ENCODE measurements around the gene MCM6. TPM values are rescaled to one million over a fixed set of nuclear protein-coding genes. Genes with fewer than 3 reads are reported as not detected.

The MCM6 gene
- total RNA-seq, 5 donors from 2014 or later (not counting 1 experiment from before 2014, with no cell fraction given): 20.8 to 29.2 (median 26.1) TPM

DNA sequence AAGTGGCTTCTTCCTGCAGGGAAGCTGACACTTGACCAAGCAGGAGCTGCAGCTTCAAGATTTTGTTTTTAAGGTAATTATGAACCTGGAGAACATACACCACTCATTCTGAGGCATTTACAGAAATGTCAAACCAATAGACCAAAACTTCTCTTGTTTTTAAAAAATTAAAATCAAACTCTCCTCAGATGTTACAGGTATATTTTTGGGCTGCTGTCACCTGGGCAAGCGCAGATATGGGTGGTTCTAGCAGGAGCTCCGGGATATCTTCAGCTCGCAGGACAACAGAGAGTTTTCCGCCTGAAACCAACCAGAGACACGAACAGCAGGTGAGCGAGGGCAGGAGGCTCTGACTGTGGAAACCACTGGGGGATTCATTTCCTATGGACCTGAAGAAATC, 43.4 kb downstream of the MCM6 start:
- no peaks in the 10 kb centered on the region for H3K36me3 Mint-ChIP-seq

GRCh38 chr2:135831180-135831812, 44.9 kb downstream of the MCM6 start:
- Histone ChIP-seq H3K9me3 (no peaks in the 10 kb centered on the region), H3K4me3 (ENCODE audit: control insufficient read depth in 1 of 2, extremely low read depth in 1 of 2, low read length in 1 of 2) (no peak overlapping the region), H3K36me3 (ENCODE audit: control insufficient read depth in 2 of 2, extremely low read depth in 1 of 2, insufficient read depth in 1 of 2, low read length in 1 of 2) (no peaks in the 10 kb centered on the region), H3K4me1 (ENCODE audit: control insufficient read depth in 1 of 2, extremely low read depth in 1 of 2, insufficient read depth in 2 of 2, low read length in 2 of 2) (no peaks in the 10 kb centered on the region), H3K27ac (ENCODE audit: low read length) (no peak overlapping the region), H3K27me3 (replicated peaks in 1 of 2; ENCODE audit: control insufficient read depth in 2 of 2, extremely low read depth in 1 of 2, insufficient read depth in 2 of 2, low read length in 1 of 2) (no peaks in the 10 kb centered on the region)
- peaks cover 2 to 8% (median 3%) of the 10 kb centered on the region in 3 donors for H3K4me1 Mint-ChIP-seq
- ChIA-PET CTCF (no interaction called here), POLR2A (no interaction called here)
- no peaks in the 10 kb centered on the region for H3K36me3 Mint-ChIP-seq
- WGBS (ENCODE audit: insufficient coverage): 90% methylated on average over 11 of the region's 14 CpGs
- H3K27ac Mint-ChIP-seq: no peak overlapping the region
- no peaks in the 10 kb centered on the region for H3K27me3 Mint-ChIP-seq
- ATAC-seq (replicated peaks in 1 of 4) (no peak), DNase-seq (no peak)
- H3K4me3 Mint-ChIP-seq: no peak overlapping the region
- no peaks in the 10 kb centered on the region for H3K9me3 Mint-ChIP-seq

More for the DNA sequence above, 43.4 kb downstream of the MCM6 start:
- no peaks in the 10 kb centered on the region for H3K27me3 Mint-ChIP-seq
- ATAC-seq (replicated peaks in 1 of 4) (no peak), DNase-seq (no peak)
- Histone ChIP-seq H3K27ac (ENCODE audit: low read length) (no peak overlapping the region), H3K36me3 (ENCODE audit: control insufficient read depth in 2 of 2, extremely low read depth in 1 of 2, insufficient read depth in 1 of 2, low read length in 1 of 2) (no peaks in the 10 kb centered on the region), H3K4me3 (ENCODE audit: control insufficient read depth in 1 of 2, extremely low read depth in 1 of 2, low read length in 1 of 2) (no peak overlapping the region), H3K9me3 (no peaks in the 10 kb centered on the region), H3K4me1 (ENCODE audit: control insufficient read depth in 1 of 2, extremely low read depth in 1 of 2, insufficient read depth in 2 of 2, low read length in 2 of 2) (no peaks in the 10 kb centered on the region), H3K27me3 (replicated peaks in 1 of 2; ENCODE audit: control insufficient read depth in 2 of 2, extremely low read depth in 1 of 2, insufficient read depth in 2 of 2, low read length in 1 of 2) (no peaks in the 10 kb centered on the region)
- H3K9me3 Mint-ChIP-seq: no peaks in the 10 kb centered on the region
- H3K4me3 Mint-ChIP-seq: no peak overlapping the region
- H3K27ac Mint-ChIP-seq: no peak overlapping the region
- 93% methylated on average over 6 of the region's 6 CpGs for WGBS (ENCODE audit: insufficient coverage)
- ChIA-PET POLR2A (no interaction called here), CTCF (no interaction called here)
- H3K4me1 Mint-ChIP-seq: peaks cover 5 to 11% (median 8%) of the 10 kb centered on the region in 3 donors

DNA sequence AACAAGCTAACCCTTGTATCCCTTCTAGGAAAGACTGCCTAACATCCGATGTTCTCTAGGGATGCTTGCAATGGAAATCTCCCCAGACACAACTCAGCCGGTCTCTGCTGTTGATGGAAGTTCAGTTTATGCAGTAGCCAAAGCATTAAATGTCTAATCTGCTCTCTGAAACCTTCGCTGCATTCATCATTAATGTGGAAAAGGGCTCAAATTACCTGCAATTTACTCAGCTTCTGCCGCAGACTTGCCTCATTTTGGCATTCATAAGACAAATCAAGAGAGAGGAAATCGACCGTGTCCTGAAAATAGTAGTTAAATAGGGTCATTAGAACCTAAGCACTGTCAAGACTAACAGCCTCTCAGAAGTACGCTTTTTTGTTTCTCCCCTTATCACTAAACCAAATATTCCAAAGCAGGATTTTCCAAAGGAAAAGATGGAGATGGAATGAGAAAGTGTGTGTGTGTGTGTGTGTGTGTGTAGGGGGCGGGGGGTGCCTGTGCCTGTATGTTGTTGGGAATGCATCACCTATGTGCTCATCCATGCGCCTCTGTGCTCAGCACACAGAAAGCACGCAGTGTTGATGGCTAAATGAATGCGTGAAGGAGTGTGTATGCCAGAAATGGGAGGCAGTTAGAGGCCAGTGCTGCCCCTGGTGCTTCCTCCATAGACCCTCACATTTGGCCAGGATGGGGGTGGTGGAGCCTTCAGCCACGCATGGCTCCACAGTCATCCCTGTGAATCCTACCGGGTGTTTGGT, 46.7 kb downstream of the MCM6 start:
- H3K36me3 Mint-ChIP-seq: no peaks in the 10 kb centered on the region
- no peaks in the 10 kb centered on the region for H3K27me3 ChIP-seq (replicated peaks in 1 of 2; ENCODE audit: control insufficient read depth in 2 of 2, extremely low read depth in 1 of 2, insufficient read depth in 2 of 2, low read length in 1 of 2)
- H3K36me3 ChIP-seq (ENCODE audit: control insufficient read depth in 2 of 2, extremely low read depth in 1 of 2, insufficient read depth in 1 of 2, low read length in 1 of 2): no peaks in the 10 kb centered on the region
- no peaks in the 10 kb centered on the region for H3K9me3 Mint-ChIP-seq
- no peaks in the 10 kb centered on the region for H3K9me3 ChIP-seq
- ATAC-seq (replicated peaks in 1 of 4) (no peak), DNase-seq (no peak)
- 100% methylated on average over 1 of the region's 13 CpGs for WGBS (ENCODE audit: insufficient coverage)
- no peak overlapping the region for H3K27ac ChIP-seq (ENCODE audit: low read length)
- no peak overlapping the region for H3K27ac Mint-ChIP-seq
- H3K4me1 ChIP-seq (ENCODE audit: control insufficient read depth in 1 of 2, extremely low read depth in 1 of 2, insufficient read depth in 2 of 2, low read length in 2 of 2): peaks cover 0 to 3% of the 10 kb centered on the region in 2 experiments
- H3K4me3 Mint-ChIP-seq: no peak overlapping the region
- no peaks in the 10 kb centered on the region for H3K27me3 Mint-ChIP-seq
- no peak overlapping the region for H3K4me3 ChIP-seq (ENCODE audit: control insufficient read depth in 1 of 2, extremely low read depth in 1 of 2, low read length in 1 of 2)
- ChIA-PET POLR2A (no interaction called here), CTCF (no interaction called here)
- no peaks in the 10 kb centered on the region for H3K4me1 Mint-ChIP-seq

- no peaks in the 10 kb centered on the region for H3K4me1 Mint-ChIP-seq
- ChIA-PET POLR2A (no interaction called here), CTCF (interaction anchor here in 1 of 2 donors (0.7 kb wide), 1 partner anchor 86 kb away, joined by 3 read pairs; no protein-coding TSS in a partner anchor)
- peaks cover 0 to 3% of the 10 kb centered on the region in 2 experiments for H3K4me1 ChIP-seq (ENCODE audit: control insufficient read depth in 1 of 2, extremely low read depth in 1 of 2, insufficient read depth in 2 of 2, low read length in 2 of 2)
- H3K27me3 ChIP-seq (replicated peaks in 1 of 2; ENCODE audit: control insufficient read depth in 2 of 2, extremely low read depth in 1 of 2, insufficient read depth in 2 of 2, low read length in 1 of 2): no peaks in the 10 kb centered on the region
- no peaks in the 10 kb centered on the region for H3K36me3 ChIP-seq (ENCODE audit: control insufficient read depth in 2 of 2, extremely low read depth in 1 of 2, insufficient read depth in 1 of 2, low read length in 1 of 2)
- WGBS (ENCODE audit: insufficient coverage): 94% methylated on average over 5 of the region's 6 CpGs
- H3K36me3 Mint-ChIP-seq: peaks cover 5% of the 10 kb centered on the region
- no peak overlapping the region for H3K27ac ChIP-seq (ENCODE audit: low read length)
- no peak overlapping the region for H3K27ac Mint-ChIP-seq
- DNase-seq (no peak), ATAC-seq (replicated peaks in 1 of 4) (no peak)
- no peak overlapping the region for H3K4me3 ChIP-seq (ENCODE audit: control insufficient read depth in 1 of 2, extremely low read depth in 1 of 2, low read length in 1 of 2)
- H3K4me3 Mint-ChIP-seq: no peak overlapping the region
- peaks cover 6 to 14% (median 9%) of the 10 kb centered on the region in 3 donors for H3K9me3 Mint-ChIP-seq
- H3K27me3 Mint-ChIP-seq: no peaks in the 10 kb centered on the region
- H3K9me3 ChIP-seq: peaks cover 2% of the 10 kb centered on the region
Observed at GRCh38 chr2:135826544-135826943, 49.7 kb downstream of the MCM6 start.

DNA sequence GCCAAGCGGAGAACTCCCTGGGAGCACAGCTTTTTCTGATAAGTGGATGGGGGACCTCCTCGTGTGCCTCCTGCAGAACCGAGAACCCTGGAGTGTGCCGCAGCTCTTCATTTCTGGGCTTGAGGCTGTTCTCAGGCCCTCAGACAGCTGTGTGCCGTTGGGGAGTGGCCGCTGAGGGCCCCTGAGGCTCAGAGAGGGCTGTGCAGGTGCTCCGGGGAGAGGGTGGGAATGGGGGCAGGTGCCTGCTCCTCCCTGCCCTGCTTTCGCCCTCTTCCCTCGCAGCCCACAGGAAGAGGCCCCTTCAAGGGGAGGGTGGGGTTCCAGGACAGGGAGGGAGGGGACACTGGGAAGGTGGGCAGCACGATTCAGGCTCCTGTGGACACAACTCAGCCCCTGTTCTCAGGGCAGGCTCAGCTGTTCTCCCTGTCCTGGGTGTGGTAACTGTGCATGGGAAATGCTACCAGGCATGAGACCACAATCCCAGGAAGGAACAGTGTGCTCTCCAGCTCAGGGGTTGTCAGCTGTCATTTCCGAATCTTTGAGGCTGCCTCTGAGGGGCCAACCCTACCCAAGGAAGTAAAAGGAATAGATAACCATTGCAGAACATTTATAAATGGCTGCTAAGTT, 50.6 kb downstream of the MCM6 start:
- ChIA-PET POLR2A (interaction anchor here in 1 of 2 donors (0.5 kb wide), 2 partner anchors 53 to 760 kb away, joined by 7 to 12 read pairs; no protein-coding TSS in a partner anchor), CTCF (interaction anchor here in 1 of 2 donors (0.7 kb wide), 1 partner anchor 65 kb away, joined by 4 read pairs; no protein-coding TSS in a partner anchor)
- no peak overlapping the region for H3K27ac ChIP-seq (ENCODE audit: low read length)
- H3K27ac Mint-ChIP-seq: no peak overlapping the region
- H3K27me3 Mint-ChIP-seq: no peaks in the 10 kb centered on the region
- H3K27me3 ChIP-seq (replicated peaks in 1 of 2; ENCODE audit: control insufficient read depth in 2 of 2, extremely low read depth in 1 of 2, insufficient read depth in 2 of 2, low read length in 1 of 2): no peaks in the 10 kb centered on the region
- no peak overlapping the region for H3K4me3 ChIP-seq (ENCODE audit: control insufficient read depth in 1 of 2, extremely low read depth in 1 of 2, low read length in 1 of 2)
- peaks cover 2% of the 10 kb centered on the region for H3K9me3 ChIP-seq
- ATAC-seq (replicated peaks in 1 of 4): no peak
- peaks cover under 1 to 11% of the 10 kb centered on the region in 2 experiments for H3K4me1 ChIP-seq (ENCODE audit: control insufficient read depth in 1 of 2, extremely low read depth in 1 of 2, insufficient read depth in 2 of 2, low read length in 2 of 2)
- no peaks in the 10 kb centered on the region for H3K36me3 ChIP-seq (ENCODE audit: control insufficient read depth in 2 of 2, extremely low read depth in 1 of 2, insufficient read depth in 1 of 2, low read length in 1 of 2)
- H3K36me3 Mint-ChIP-seq: peaks cover 5% of the 10 kb centered on the region
- no peak for DNase-seq
- peaks cover 5 to 8% (median 5%) of the 10 kb centered on the region in 3 donors for H3K4me1 Mint-ChIP-seq
- 63% methylated on average over 7 of the region's 11 CpGs for whole genome bisulfite sequencing (ENCODE audit: insufficient coverage)
- H3K4me3 Mint-ChIP-seq: no peak overlapping the region
- peaks cover 6 to 14% (median 9%) of the 10 kb centered on the region in 3 donors for H3K9me3 Mint-ChIP-seq

GRCh38 chr2:135825131-135825530, 51.1 kb downstream of the MCM6 start:
- Mint-ChIP-seq H3K4me3 (no peak overlapping the region), H3K9me3 (peaks cover 6 to 14% (median 9%) of the 10 kb centered on the region in 3 donors), H3K36me3 (peaks cover 5% of the 10 kb centered on the region), H3K4me1 (peaks cover 10 to 14% (median 10%) of the 10 kb centered on the region in 3 donors), H3K27me3 (no peaks in the 10 kb centered on the region), H3K27ac (no peak overlapping the region)
- peaks cover 2% of the 10 kb centered on the region for H3K9me3 ChIP-seq
- no peak overlapping the region for H3K27ac ChIP-seq (ENCODE audit: low read length)
- DNase-seq (no peak), ATAC-seq (replicated peaks in 1 of 4) (no peak)
- peaks cover 5 to 17% of the 10 kb centered on the region in 2 experiments for H3K4me1 ChIP-seq (ENCODE audit: control insufficient read depth in 1 of 2, extremely low read depth in 1 of 2, insufficient read depth in 2 of 2, low read length in 2 of 2)
- 85% methylated on average over 4 of the region's 9 CpGs for WGBS (ENCODE audit: insufficient coverage)
- ChIA-PET CTCF (interaction anchor here (0.7 to 1.0 kb wide), 4 partner anchors 18 to 755 kb away, joined by 3 to 6 read pairs (median 4); no protein-coding TSS in a partner anchor), POLR2A (interaction anchor here in 1 of 2 donors (0.5 kb wide), 1 partner anchor 759 kb away, joined by 12 read pairs; no protein-coding TSS in a partner anchor)
- no peaks in the 10 kb centered on the region for H3K27me3 ChIP-seq (replicated peaks in 1 of 2; ENCODE audit: control insufficient read depth in 2 of 2, extremely low read depth in 1 of 2, insufficient read depth in 2 of 2, low read length in 1 of 2)
- H3K4me3 ChIP-seq (ENCODE audit: control insufficient read depth in 1 of 2, extremely low read depth in 1 of 2, low read length in 1 of 2): no peak overlapping the region
- no peaks in the 10 kb centered on the region for H3K36me3 ChIP-seq (ENCODE audit: control insufficient read depth in 2 of 2, extremely low read depth in 1 of 2, insufficient read depth in 1 of 2, low read length in 1 of 2)
